Neutrophil (primary cell): ENCODE results near the gene STUM.
"Not testable (repeated sequence)": the region's sequence is repeated elsewhere in the genome, so short reads cannot be mapped to it uniquely, and the experiment has no call there.

Source experiments
- H3K27ac ChIP-seq: fragments of 200-600 bp; sonication (generic); 2 replicates; pipeline ENCODE4 v1.5.1; 2016; ENCODE audit warnings: mild to moderate bottlenecking, moderate library complexity
- H3K27me3 ChIP-seq: fragments of 200-600 bp; sonication (generic); 2 replicates; pipeline ENCODE4 v1.6.0; 2016; ENCODE audit warnings: mild to moderate bottlenecking
- H3K36me3 ChIP-seq: fragments of 200-600 bp; sonication (generic); 2 replicates; pipeline ENCODE4 v1.5.1; 2017
- H3K4me1 ChIP-seq, 2 experiments: fragments of 200-600 bp in 1 of 2; sonication (generic) in 1 of 2; 1 replicate in 1 of 2; 2 replicates in 1 of 2; pipeline versions ENCODE4 v1.5.1 to v1.6.1; 2013 to 2016; ENCODE audit warnings: low read depth in 1 of 2, low read length in 1 of 2, mild to moderate bottlenecking in 1 of 2, moderate library complexity in 1 of 2; ENCODE audit not compliant: control insufficient read depth in 1 of 2, insufficient read depth in 1 of 2
- H3K4me3 ChIP-seq, 2 experiments: fragments of 200-600 bp in 1 of 2; sonication (generic) in 1 of 2; 1 replicate in 1 of 2; 2 replicates in 1 of 2; pipeline ENCODE4 v1.5.1; 2013 to 2016; ENCODE audit warnings: low read depth in 1 of 2, low read length in 1 of 2, mild to moderate bottlenecking in 1 of 2, moderate library complexity in 1 of 2
- H3K9me3 ChIP-seq: fragments of 200-600 bp; sonication (generic); 2 replicates; pipeline ENCODE4 v1.5.1; 2016
- CTCF ChIP-seq: fragments of 200-600 bp; sonication (generic); IDR thresholded peaks from 2 replicates; pipeline ENCODE4 v1.5.1; 2016; ENCODE audit warnings: antibody characterized with exemption

The STUM gene

GRCh38 chr1:226608699-226609505, 60.3 kb downstream of the STUM start:
- H3K27ac ChIP-seq = no peak overlapping the region
- TF ChIP-seq CTCF = peak; percentile 70
- H3K36me3 ChIP-seq = no peaks in the 10 kb centered on the region
- no peak overlapping the region for H3K4me3 ChIP-seq
- H3K27me3 ChIP-seq = peaks cover 18% of the 10 kb centered on the region
- H3K4me1 ChIP-seq = no peaks in the 10 kb centered on the region
- no peaks in the 10 kb centered on the region for H3K9me3 ChIP-seq

- no peaks in the 10 kb centered on the region for H3K4me1 ChIP-seq
- no peaks in the 10 kb centered on the region for H3K36me3 ChIP-seq
- H3K27me3 ChIP-seq = peaks cover 18% of the 10 kb centered on the region
- TF ChIP-seq CTCF = no peak
- no peak overlapping the region for H3K4me3 ChIP-seq
- no peaks in the 10 kb centered on the region for H3K9me3 ChIP-seq
- H3K27ac ChIP-seq = no peak overlapping the region
These were observed 61.4 kb downstream of the STUM start for GRCh38 chr1:226609836-226610455.

GRCh38 chr1:226610671-226611070, 62.1 kb downstream of the STUM start:
- Histone ChIP-seq H3K4me1 (no peaks in the 10 kb centered on the region), H3K27me3 (peaks cover 18% of the 10 kb centered on the region), H3K9me3 (no peaks in the 10 kb centered on the region), H3K36me3 (no peaks in the 10 kb centered on the region), H3K4me3 (no peak overlapping the region), H3K27ac (no peak overlapping the region)
- no peak for TF ChIP-seq CTCF

GRCh38 chr1:226611301-226611700, 62.7 kb downstream of the STUM start:
- Histone ChIP-seq H3K36me3 (no peaks in the 10 kb centered on the region), H3K27me3 (peaks cover 18% of the 10 kb centered on the region), H3K4me1 (no peaks in the 10 kb centered on the region), H3K27ac (no peak overlapping the region), H3K9me3 (no peaks in the 10 kb centered on the region), H3K4me3 (no peak overlapping the region)
- TF ChIP-seq CTCF = no peak

GRCh38 chr1:226611980-226612379, 63.4 kb downstream of the STUM start:
- not testable (repeated sequence) for H3K9me3 ChIP-seq, H3K4me1 ChIP-seq, H3K36me3 ChIP-seq, H3K27ac ChIP-seq, H3K4me3 ChIP-seq
- H3K27me3 ChIP-seq = peaks cover 18% of the 10 kb centered on the region

- no peaks in the 10 kb centered on the region for H3K27me3 ChIP-seq
- no peaks in the 10 kb centered on the region for H3K36me3 ChIP-seq
- no peak overlapping the region for H3K4me3 ChIP-seq
- TF ChIP-seq CTCF = no peak
- H3K4me1 ChIP-seq = no peaks in the 10 kb centered on the region
- H3K27ac ChIP-seq = no peak overlapping the region
- no peaks in the 10 kb centered on the region for H3K9me3 ChIP-seq
These were observed 67.3 kb downstream of the STUM start for GRCh38 chr1:226615876-226616275.
